MM.1S (cell line): ENCODE measurements around the gene TMEM267.
"Not testable (repeated sequence)": the region's sequence is repeated elsewhere in the genome, so short reads cannot be mapped to it uniquely, and the experiment has no call there.

Source experiments
- DNase-seq: peaks from one replicate; pipeline ENCODE4 v3.0.0-alpha.2; 2015
- H2AFZ ChIP-seq: fragments of 300-600 bp; sonication (generic); 2 replicates; pipeline ENCODE4 v1.6.0; 2016; ENCODE audit warnings: antibody characterized with exemption, low read length
- H3F3A ChIP-seq: fragments of 300-600 bp; sonication (generic); 2 replicates; pipeline ENCODE4 v1.6.1; 2016; ENCODE audit warnings: mild to moderate bottlenecking, antibody characterized with exemption, low read length, moderate library complexity, mixed read lengths; ENCODE audit not compliant: insufficient read depth
- H3K27ac ChIP-seq: fragments of 300-600 bp; sonication (generic); 2 replicates; pipeline ENCODE4 v1.5.1; 2016; ENCODE audit warnings: mild to moderate bottlenecking, low read length
- H3K27me3 ChIP-seq: fragments of 300-600 bp; sonication (generic); replicated peaks from 2 replicates; pipeline ENCODE4 v1.6.0; 2016; ENCODE audit warnings: low read length; ENCODE audit not compliant: insufficient read depth
- H3K36me3 ChIP-seq: fragments of 300-600 bp; sonication (generic); replicated peaks from 2 replicates; pipeline ENCODE4 v1.6.1; 2016; ENCODE audit warnings: mild to moderate bottlenecking, low read length, mixed read lengths; ENCODE audit not compliant: insufficient read depth
- H3K4me1 ChIP-seq: fragments of 300-600 bp; sonication (generic); 2 replicates; pipeline ENCODE4 v1.6.1; 2016; ENCODE audit warnings: low read length, mixed read lengths
- H3K4me2 ChIP-seq: fragments of 300-600 bp; sonication (generic); 2 replicates; pipeline ENCODE4 v1.6.0; 2016; ENCODE audit warnings: low read depth, low read length
- H3K4me3 ChIP-seq: fragments of 300-600 bp; sonication (generic); 2 replicates; pipeline ENCODE4 v1.5.1; 2016; ENCODE audit warnings: low read length, mixed read lengths
- H3K79me2 ChIP-seq: fragments of 300-600 bp; sonication (generic); 2 replicates; pipeline ENCODE4 v1.6.1; 2016; ENCODE audit warnings: mixed run types, low read length, mixed read lengths
- H3K9ac ChIP-seq: fragments of 300-600 bp; sonication (generic); 2 replicates; pipeline ENCODE4 v1.6.1; 2016; ENCODE audit warnings: low read length, mixed read lengths
- H3K9me2 ChIP-seq: fragments of 300-600 bp; sonication (generic); replicated peaks from 2 replicates; pipeline ENCODE4 v1.6.1; 2016; ENCODE audit warnings: mild to moderate bottlenecking, low read length, mixed read lengths; ENCODE audit not compliant: insufficient read depth
- H3K9me3 ChIP-seq: fragments of 300-600 bp; sonication (generic); replicated peaks from 2 replicates; pipeline ENCODE4 v1.6.1; 2016; ENCODE audit warnings: mild to moderate bottlenecking, low read length, mixed read lengths; ENCODE audit not compliant: insufficient read depth
- H4K20me1 ChIP-seq: fragments of 300-600 bp; sonication (generic); 2 replicates; pipeline ENCODE4 v1.6.1; 2016; ENCODE audit warnings: mild to moderate bottlenecking, low read length, moderate library complexity, mixed read lengths; ENCODE audit not compliant: insufficient read depth
- EZH2 ChIP-seq: fragments of 300-600 bp; sonication (generic); optimal IDR thresholded peaks from 2 replicates; pipeline ENCODE3; 2017; ENCODE audit warnings: low read depth, mild to moderate bottlenecking, antibody characterized with exemption, low read length, mixed read lengths
- EZH2phosphoT487 ChIP-seq: fragments of 300-600 bp; sonication (generic); IDR thresholded peaks from 2 replicates; pipeline ENCODE4 v1.6.1; 2018; ENCODE audit warnings: antibody characterized with exemption, low read length
- TF ChIP-seq, protein P1 (sequence below): fragments of 300-600 bp; sonication (generic); IDR thresholded peaks from 2 replicates; pipeline ENCODE4 v1.5.1; 2016; ENCODE audit warnings: antibody characterized with exemption, low read length, mixed read lengths

Gene TMEM267

DNA sequence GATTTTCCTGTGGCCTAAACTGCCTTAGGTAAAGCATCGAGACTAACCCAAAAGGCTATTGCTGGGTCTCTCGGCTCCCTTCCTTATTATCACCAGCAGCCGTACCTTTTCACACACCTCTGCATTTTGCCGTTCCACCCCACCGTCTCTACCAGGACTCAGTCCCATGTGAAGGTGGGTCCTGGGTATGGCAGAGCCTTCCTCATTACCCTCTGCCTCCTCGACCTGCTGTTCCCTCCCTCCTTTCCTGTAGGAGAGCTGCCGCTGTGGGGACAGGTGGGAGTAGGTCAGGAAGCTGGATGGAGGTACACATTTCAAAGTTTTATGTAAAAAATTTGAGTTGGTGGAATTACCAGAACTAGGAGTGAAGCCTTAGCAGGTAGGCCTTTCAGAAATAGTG lies 73.3 kb downstream of the TMEM267 start:
- H3K9me3 ChIP-seq: no peaks in the 10 kb centered on the region
- no peak overlapping the region for H3K4me2 ChIP-seq
- TF ChIP-seq EZH2: no peak
- TF ChIP-seq EZH2phosphoT487: no peak
- TF ChIP-seq, protein P1, sequence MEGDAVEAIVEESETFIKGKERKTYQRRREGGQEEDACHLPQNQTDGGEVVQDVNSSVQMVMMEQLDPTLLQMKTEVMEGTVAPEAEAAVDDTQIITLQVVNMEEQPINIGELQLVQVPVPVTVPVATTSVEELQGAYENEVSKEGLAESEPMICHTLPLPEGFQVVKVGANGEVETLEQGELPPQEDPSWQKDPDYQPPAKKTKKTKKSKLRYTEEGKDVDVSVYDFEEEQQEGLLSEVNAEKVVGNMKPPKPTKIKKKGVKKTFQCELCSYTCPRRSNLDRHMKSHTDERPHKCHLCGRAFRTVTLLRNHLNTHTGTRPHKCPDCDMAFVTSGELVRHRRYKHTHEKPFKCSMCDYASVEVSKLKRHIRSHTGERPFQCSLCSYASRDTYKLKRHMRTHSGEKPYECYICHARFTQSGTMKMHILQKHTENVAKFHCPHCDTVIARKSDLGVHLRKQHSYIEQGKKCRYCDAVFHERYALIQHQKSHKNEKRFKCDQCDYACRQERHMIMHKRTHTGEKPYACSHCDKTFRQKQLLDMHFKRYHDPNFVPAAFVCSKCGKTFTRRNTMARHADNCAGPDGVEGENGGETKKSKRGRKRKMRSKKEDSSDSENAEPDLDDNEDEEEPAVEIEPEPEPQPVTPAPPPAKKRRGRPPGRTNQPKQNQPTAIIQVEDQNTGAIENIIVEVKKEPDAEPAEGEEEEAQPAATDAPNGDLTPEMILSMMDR: no peak
- no peaks in the 10 kb centered on the region for H3K4me1 ChIP-seq
- H2AFZ ChIP-seq: no peak overlapping the region
- no peaks in the 10 kb centered on the region for H3K36me3 ChIP-seq
- no peaks in the 10 kb centered on the region for H3F3A ChIP-seq
- no peak overlapping the region for H3K9ac ChIP-seq
- H3K27me3 ChIP-seq: no peaks in the 10 kb centered on the region
- DNase-seq: no peak
- H3K79me2 ChIP-seq: no peaks in the 10 kb centered on the region
- no peak overlapping the region for H3K27ac ChIP-seq
- H3K4me3 ChIP-seq: no peak overlapping the region
- H4K20me1 ChIP-seq: no peaks in the 10 kb centered on the region
- no peaks in the 10 kb centered on the region for H3K9me2 ChIP-seq

- H3K9me3 ChIP-seq: no peaks in the 10 kb centered on the region
- no peak overlapping the region for H2AFZ ChIP-seq
- H3K27ac ChIP-seq: no peak overlapping the region
- no peaks in the 10 kb centered on the region for H3K79me2 ChIP-seq
- no peak overlapping the region for H3K4me3 ChIP-seq
- H4K20me1 ChIP-seq: no peaks in the 10 kb centered on the region
- H3K9me2 ChIP-seq: no peaks in the 10 kb centered on the region
- H3K27me3 ChIP-seq: no peaks in the 10 kb centered on the region
- H3F3A ChIP-seq: no peaks in the 10 kb centered on the region
- no peak for DNase-seq
- H3K36me3 ChIP-seq: no peaks in the 10 kb centered on the region
- no peak for TF ChIP-seq EZH2
- TF ChIP-seq, protein P1: no peak
- no peak for TF ChIP-seq EZH2phosphoT487
- no peak overlapping the region for H3K4me2 ChIP-seq
- H3K4me1 ChIP-seq: no peaks in the 10 kb centered on the region
- H3K9ac ChIP-seq: no peak overlapping the region
These were observed 73.8 kb downstream of the TMEM267 start for GRCh38 chr5:43409809-43410271.

- H3K79me2 ChIP-seq, DNase-seq, H4K20me1 ChIP-seq, H3K9ac ChIP-seq, H3F3A ChIP-seq, H3K27me3 ChIP-seq, H3K4me1 ChIP-seq, H3K4me3 ChIP-seq, H3K27ac ChIP-seq, H3K36me3 ChIP-seq, H3K9me3 ChIP-seq, H3K4me2 ChIP-seq, H2AFZ ChIP-seq, H3K9me2 ChIP-seq: not testable (repeated sequence)
These were observed 81.1 kb downstream of the TMEM267 start for GRCh38 chr5:43402524-43403066.

DNA sequence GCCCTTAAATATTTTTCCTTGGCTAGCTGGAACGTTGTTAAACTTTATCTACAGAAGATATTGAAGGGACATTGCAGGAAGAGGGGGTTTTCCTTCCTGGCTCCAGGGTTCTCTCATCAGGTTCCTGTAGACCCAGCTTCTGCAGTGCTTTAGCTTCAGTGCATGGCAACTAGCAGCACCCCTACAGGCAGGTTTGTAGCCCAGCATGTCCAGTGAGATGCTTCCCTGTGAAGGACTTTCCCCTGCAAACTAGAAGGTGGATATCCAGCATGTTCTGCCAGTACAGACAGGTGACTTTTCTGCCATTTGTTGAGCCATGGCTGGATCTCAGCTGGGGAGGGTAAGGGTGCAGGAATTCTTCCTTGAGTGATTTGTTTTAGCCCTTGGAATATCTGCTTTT lies 81.8 kb downstream of the TMEM267 start:
- Histone ChIP-seq H3F3A (no peaks in the 10 kb centered on the region), H3K79me2 (no peaks in the 10 kb centered on the region), H3K27ac (no peak overlapping the region), H3K9ac (no peak overlapping the region), H3K4me3 (no peak overlapping the region), H3K4me2 (no peak overlapping the region), H3K27me3 (no peaks in the 10 kb centered on the region), H2AFZ (no peak overlapping the region), H3K9me3 (no peaks in the 10 kb centered on the region), H4K20me1 (no peaks in the 10 kb centered on the region), H3K9me2 (no peaks in the 10 kb centered on the region), H3K4me1 (no peaks in the 10 kb centered on the region), H3K36me3 (no peaks in the 10 kb centered on the region)
- no peak for DNase-seq
- no peak for TF ChIP-seq EZH2phosphoT487
- TF ChIP-seq, protein P1: peak; percentile 14; the same call in 1 of the 2 replicates
